AG08395 (cell line): ENCODE measurements around the gene CDH5.
A peak's percentile ranks its signal among the peaks of the same experiment; 100 is the strongest.
"Not testable (repeated sequence)": the region's sequence is repeated elsewhere in the genome, so short reads cannot be mapped to it uniquely, and the experiment has no call there.

Source experiments
- DNase-seq: peaks from one replicate; pipeline ENCODE4 v3.0.0; 2012; ENCODE audit warnings: mixed read lengths, low spot score

CDH5 gene, protein sequence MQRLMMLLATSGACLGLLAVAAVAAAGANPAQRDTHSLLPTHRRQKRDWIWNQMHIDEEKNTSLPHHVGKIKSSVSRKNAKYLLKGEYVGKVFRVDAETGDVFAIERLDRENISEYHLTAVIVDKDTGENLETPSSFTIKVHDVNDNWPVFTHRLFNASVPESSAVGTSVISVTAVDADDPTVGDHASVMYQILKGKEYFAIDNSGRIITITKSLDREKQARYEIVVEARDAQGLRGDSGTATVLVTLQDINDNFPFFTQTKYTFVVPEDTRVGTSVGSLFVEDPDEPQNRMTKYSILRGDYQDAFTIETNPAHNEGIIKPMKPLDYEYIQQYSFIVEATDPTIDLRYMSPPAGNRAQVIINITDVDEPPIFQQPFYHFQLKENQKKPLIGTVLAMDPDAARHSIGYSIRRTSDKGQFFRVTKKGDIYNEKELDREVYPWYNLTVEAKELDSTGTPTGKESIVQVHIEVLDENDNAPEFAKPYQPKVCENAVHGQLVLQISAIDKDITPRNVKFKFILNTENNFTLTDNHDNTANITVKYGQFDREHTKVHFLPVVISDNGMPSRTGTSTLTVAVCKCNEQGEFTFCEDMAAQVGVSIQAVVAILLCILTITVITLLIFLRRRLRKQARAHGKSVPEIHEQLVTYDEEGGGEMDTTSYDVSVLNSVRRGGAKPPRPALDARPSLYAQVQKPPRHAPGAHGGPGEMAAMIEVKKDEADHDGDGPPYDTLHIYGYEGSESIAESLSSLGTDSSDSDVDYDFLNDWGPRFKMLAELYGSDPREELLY

GRCh38 chr16:66366433-66367299, at the start of gene CDH5:
Gene CDH5 (plus strand): TSS chr16:66366691. CDS start chr16:66379338, 12,647 bp downstream.
- DNase-seq, result no peak

- DNase-seq, result no peak
Observed at GRCh38 chr16:66318505-66318904, 48.0 kb upstream of the CDH5 start.

DNA sequence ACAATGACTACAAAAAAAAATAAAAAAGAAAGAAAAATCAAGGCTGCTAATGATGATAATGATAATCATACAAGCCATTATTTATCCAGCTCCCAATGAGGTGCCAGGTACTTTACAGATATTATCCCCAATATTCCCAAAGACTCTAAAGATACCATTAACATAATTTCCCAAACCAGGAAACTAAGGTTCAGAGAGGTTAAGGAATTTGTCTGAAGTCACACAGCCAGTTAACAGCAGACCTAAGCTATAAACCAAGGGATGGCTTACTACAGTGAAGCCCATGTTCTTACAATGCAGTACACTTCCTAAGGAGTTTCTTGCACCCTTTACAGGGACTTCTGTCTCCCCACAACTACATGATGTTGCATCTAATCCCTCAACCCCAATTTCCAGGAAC, 45.7 kb upstream of the CDH5 start:
- DNase-seq, result no peak

DNA sequence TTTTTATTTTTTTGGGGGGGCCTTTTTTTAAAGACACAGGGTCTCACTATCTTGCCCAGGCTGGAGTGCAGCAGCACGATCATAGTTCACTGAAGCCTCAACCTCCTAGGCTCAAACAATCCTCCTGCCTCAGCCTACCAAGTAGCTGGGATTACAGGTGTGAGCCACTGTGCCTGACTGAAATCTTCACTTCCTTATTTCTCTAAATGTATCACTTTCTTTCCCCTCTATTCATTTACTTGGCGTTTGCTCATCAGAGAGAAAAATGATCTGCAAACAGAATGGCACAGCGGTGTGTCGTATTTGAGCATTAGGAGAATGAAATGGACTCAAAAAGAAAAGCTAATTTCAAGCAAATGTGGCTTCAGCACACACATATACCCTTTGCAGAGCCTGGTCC, 44.3 kb upstream of the CDH5 start:
- no peak for DNase-seq

- DNase-seq, result no peak
Observed at GRCh38 chr16:66324815-66325515, 41.5 kb upstream of the CDH5 start.

- DNase-seq, result no peak
Observed at GRCh38 chr16:66325717-66326376, 40.6 kb upstream of the CDH5 start.

- no peak for DNase-seq
Observed at GRCh38 chr16:66326991-66327513, 39.4 kb upstream of the CDH5 start.

- no peak for DNase-seq
Observed at GRCh38 chr16:66328282-66328681, 38.2 kb upstream of the CDH5 start.

GRCh38 chr16:66331464-66331863, 35.0 kb upstream of the CDH5 start:
- DNase-seq, result not testable (repeated sequence)

DNA sequence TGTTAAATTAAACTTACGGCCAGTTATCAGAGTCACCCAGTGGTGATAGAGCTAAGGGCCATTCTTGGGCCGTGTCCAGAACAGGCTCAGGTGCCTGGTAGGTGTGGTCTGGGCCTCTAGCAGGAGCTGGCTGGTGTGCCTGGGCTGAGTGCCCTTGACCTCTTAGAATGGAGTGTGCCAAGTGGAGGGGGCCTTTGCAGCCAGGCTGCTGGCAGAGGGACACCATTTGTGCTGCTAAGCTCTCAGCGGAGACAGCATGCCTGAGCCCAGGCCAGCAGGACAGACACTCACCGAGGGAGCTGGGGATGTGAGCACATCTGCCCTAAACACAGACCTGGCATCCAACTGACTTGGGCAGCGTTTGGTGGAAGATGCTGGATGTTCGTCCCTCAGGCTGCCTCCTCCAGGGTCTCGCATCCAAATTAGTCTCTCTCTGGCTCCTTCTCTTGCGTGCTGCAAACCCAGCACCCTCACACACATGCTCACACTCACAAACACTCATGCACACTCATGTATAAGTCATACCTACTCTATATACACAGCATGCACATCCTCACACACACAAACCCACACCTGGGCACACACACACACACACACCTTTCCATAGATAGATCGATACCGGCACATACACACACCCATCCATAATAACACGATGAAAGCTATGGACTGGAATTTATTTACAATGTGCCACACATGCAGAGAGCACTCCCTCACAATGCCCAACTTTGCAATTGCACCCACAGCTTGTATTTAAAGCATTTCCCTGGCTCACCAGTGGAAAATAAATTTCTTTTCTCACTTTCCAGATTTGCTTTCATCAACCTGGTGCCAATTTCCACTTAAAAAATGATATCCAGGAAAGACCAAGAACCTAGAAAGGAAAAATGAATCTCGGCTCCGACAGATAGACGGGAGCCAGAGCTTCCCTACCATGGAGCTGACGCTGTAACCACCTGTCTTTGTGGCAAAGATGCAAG, 33.6 kb upstream of the CDH5 start:
- DNase-seq, result no peak

DNA sequence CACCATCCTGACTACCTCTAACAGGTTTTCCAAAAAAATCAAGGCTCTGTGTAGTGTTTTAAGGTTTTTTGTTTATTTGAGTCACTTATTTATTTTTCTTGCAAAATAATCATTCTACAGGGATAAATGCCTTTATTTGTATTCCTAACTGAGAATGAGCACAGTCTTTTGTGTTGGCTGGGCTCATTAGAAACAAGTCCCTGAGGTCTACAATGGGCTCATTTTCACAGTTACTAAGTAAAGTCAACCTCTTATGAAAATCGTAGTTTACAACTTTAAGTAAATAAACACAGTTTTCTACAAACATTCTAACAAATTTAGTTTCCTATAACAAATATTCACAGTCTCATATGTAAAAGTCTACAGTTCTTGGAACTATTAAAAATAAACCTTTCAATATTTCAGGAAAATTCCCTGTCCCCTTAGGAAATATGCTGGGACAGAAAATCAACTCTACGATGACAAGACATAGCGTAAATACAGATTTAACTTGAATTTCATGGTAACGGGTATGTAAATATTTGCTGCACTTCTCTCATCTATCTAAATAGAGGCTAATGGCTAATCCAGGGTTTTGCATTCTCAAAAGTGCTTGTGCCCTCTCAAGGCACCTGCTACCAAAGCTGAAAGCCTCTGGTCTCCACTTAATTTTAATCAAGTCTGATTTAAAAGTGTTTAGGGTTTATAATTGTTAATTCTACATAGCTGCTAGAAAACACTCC, 31.5 kb upstream of the CDH5 start:
- no peak for DNase-seq

- DNase-seq, result no peak
Observed at GRCh38 chr16:66335704-66336329, 30.7 kb upstream of the CDH5 start.

DNA sequence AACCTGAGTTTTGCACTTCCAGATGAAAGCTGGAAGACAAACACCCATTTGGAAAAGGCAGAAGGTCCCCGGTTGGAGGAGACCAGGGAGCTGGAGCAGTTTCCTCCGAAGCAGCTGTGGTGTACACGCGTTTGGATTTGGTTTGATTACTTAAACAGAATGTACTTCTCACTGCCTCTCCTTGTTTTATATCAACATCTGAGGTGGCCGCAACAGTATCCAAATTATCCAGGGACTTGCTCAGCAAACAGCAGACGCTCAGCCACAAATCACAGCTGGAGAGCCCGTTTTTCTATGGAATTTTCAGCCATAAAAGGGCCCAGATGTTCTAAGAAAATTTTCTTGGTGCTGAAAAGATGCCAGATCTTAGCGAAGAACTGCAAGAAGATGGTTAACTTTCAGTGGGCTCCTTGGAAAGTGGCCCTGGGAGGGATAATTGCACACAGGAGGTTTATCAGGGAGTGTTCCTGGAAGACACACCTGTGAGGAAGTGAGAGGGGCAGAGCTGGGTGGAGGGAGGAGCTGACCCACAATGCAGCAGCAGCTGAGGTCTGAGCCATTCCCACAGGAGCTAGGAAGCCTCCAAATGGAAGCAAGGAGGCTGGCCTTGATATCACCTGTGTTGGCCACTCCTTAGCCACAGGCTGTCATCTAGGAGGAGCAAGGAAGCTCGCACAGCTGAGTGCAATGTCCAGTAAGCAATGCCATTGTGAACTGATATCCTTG, 28.9 kb upstream of the CDH5 start:
- DNase-seq, result no peak

GRCh38 chr16:66342294-66342900, 24.1 kb upstream of the CDH5 start:
- DNase-seq, result peak; percentile 52

DNA sequence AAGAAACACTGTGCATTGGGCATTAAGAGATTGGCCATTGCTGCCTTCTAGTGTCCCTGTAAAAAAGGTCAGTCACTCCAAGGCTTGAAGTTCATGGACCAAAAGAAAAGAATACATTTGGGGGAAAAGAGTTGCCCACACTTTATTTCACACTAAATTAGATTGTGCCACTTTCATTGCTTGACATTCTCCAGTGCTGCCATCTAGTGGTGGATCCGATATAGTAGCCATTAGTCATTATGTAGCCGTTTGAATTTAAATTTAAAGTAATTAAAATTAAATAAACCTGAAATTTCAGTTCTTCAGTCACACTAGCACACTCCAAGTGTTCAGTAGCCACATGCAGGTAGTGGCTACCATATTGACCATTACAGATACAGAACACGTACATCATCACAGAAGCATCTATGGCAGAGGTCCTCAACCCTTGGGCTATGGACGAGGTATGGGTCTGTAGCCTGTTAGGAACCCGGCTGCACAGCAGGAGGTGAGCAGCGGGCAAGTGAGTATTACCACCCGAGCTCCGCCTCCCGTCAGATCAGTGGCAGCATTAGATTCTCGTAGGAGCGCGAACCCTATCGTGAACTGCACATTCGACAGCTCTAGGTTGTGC, 21.9 kb upstream of the CDH5 start:
- DNase-seq, result peak; percentile 64

GRCh38 chr16:66346221-66346620, 20.3 kb upstream of the CDH5 start:
- DNase-seq, result no peak

GRCh38 chr16:66352304-66352703, 14.2 kb upstream of the CDH5 start:
- DNase-seq, result no peak
